Nephron progenitor cell (in vitro differentiated cells): ENCODE measurements around the gene COL9A3.

ENCODE experiments used
- DNase-seq: peaks from one replicate; pipeline ENCODE4 v3.0.0; 2021
- H3K27ac Mint-ChIP-seq: 2 replicates; pipeline ENCODE4 v1.8.0; 2021; ENCODE audit warnings: mild to moderate bottlenecking, moderate library complexity, mixed read lengths
- H3K27me3 Mint-ChIP-seq: 2 replicates; pipeline ENCODE4 v1.8.0; 2021; ENCODE audit warnings: mild to moderate bottlenecking, low read depth, mixed read lengths; ENCODE audit not compliant: poor library complexity
- H3K36me3 Mint-ChIP-seq: 2 replicates; pipeline ENCODE4 v1.8.0; 2021; ENCODE audit warnings: low read depth, mixed read lengths
- H3K4me1 Mint-ChIP-seq: 2 replicates; pipeline ENCODE4 v1.8.0; 2021; ENCODE audit warnings: mixed read lengths
- H3K4me3 Mint-ChIP-seq: 2 replicates; pipeline ENCODE4 v1.8.0; 2021; ENCODE audit warnings: mild to moderate bottlenecking, moderate library complexity, mixed read lengths
- H3K9me3 Mint-ChIP-seq: 2 replicates; pipeline ENCODE4 v1.8.0; 2021; ENCODE audit warnings: mild to moderate bottlenecking, moderate library complexity, mixed read lengths
- TF ChIP-seq, protein P1 (sequence below): fragments of 200-600 bp; sonication (generic); IDR thresholded peaks from 2 replicates; pipeline ENCODE4 v1.5.0; 2021; ENCODE audit warnings: antibody characterized with exemption

COL9A3 gene

DNA sequence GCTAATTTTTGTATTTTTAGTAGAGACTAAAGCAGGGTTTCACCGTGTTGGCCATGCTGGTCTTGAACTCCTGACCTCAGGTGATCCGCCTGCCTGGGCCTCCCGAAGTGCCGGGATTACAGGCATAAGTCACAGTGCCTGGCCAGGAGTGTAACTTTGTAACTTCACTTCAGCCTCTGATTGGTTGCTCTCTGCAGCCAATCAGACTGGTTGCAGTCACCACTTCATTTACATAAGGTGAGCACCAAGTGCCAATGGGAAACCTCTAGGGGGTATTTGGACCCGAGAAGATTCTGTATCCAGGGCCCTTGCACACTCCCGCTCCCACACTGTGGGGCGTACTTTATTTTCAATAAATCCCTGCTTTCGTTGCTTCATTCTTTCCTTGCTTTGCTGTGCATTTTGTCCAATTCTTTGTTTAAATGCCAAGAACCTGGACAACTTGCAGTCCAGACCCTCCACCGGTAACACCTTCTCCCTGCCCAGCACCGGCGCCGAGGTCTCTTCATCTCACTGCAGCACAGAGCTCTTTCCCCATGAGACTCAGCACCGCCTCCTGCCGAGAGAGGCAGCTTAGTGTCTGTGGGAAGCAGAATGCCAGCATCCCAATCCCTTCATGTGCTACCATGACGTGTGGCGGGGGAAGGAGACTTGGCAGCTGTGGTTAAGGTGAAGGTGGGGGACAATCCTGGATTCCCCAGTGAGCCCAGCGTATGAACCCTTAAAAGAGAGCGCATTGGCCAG lies 34.5 kb upstream of the COL9A3 start:
- peaks cover 39% of the 10 kb centered on the region for H3K4me1 Mint-ChIP-seq
- peaks cover 6% of the 10 kb centered on the region for H3K27me3 Mint-ChIP-seq
- H3K27ac Mint-ChIP-seq: peak overlapping the region; percentile 33

DNA sequence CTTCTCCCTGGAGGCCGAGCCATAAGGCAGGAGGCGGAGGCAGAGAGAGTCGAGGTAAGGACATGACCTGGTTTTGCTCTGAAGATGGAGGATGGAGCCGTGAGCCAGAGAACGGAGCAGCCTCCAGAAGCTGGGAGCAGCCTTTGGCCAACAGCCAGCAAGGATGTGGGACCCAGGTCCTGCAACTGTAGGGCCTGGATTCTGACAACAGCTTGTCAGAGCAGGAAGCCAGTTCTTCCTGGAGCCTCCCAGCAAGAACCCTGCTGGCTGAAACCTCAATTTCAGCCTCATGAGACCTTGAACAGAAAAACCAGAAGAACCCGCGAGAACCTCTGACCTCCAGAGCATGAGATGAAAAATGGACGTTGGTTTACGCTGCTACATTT lies 34.0 kb upstream of the COL9A3 start:
- no peaks in the 10 kb centered on the region for H3K9me3 Mint-ChIP-seq
- peaks cover 44% of the 10 kb centered on the region for H3K4me1 Mint-ChIP-seq
- no peak for DNase-seq
- peaks cover 6% of the 10 kb centered on the region for H3K27me3 Mint-ChIP-seq
- TF ChIP-seq, protein P1, sequence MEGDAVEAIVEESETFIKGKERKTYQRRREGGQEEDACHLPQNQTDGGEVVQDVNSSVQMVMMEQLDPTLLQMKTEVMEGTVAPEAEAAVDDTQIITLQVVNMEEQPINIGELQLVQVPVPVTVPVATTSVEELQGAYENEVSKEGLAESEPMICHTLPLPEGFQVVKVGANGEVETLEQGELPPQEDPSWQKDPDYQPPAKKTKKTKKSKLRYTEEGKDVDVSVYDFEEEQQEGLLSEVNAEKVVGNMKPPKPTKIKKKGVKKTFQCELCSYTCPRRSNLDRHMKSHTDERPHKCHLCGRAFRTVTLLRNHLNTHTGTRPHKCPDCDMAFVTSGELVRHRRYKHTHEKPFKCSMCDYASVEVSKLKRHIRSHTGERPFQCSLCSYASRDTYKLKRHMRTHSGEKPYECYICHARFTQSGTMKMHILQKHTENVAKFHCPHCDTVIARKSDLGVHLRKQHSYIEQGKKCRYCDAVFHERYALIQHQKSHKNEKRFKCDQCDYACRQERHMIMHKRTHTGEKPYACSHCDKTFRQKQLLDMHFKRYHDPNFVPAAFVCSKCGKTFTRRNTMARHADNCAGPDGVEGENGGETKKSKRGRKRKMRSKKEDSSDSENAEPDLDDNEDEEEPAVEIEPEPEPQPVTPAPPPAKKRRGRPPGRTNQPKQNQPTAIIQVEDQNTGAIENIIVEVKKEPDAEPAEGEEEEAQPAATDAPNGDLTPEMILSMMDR: no peak
- H3K4me3 Mint-ChIP-seq: no peak overlapping the region
- H3K27ac Mint-ChIP-seq: peak overlapping the region; percentile 33
- H3K36me3 Mint-ChIP-seq: no peaks in the 10 kb centered on the region

More for the DNA sequence above, 34.5 kb upstream of the COL9A3 start:
- H3K4me3 Mint-ChIP-seq: peak overlapping the region; percentile 37
- no peaks in the 10 kb centered on the region for H3K36me3 Mint-ChIP-seq
- H3K9me3 Mint-ChIP-seq: no peaks in the 10 kb centered on the region
- TF ChIP-seq, protein P1: no peak
- no peak for DNase-seq

GRCh38 chr20:62784497-62784896 lies 32.4 kb upstream of the COL9A3 start:
- Mint-ChIP-seq H3K9me3 (no peaks in the 10 kb centered on the region), H3K27ac (no peak overlapping the region), H3K27me3 (peaks cover 9% of the 10 kb centered on the region), H3K4me1 (peaks cover 55% of the 10 kb centered on the region), H3K4me3 (no peak overlapping the region), H3K36me3 (no peaks in the 10 kb centered on the region)
- TF ChIP-seq, protein P1: no peak
- no peak for DNase-seq

GRCh38 chr20:62785393-62785792 lies 31.5 kb upstream of the COL9A3 start:
- Mint-ChIP-seq H3K36me3 (no peaks in the 10 kb centered on the region), H3K9me3 (no peaks in the 10 kb centered on the region), H3K4me3 (no peak overlapping the region), H3K27me3 (peaks cover 12% of the 10 kb centered on the region), H3K27ac (no peak overlapping the region), H3K4me1 (peaks cover 52% of the 10 kb centered on the region)
- TF ChIP-seq, protein P1: no peak
- DNase-seq: no peak

- Mint-ChIP-seq H3K36me3 (no peaks in the 10 kb centered on the region), H3K9me3 (no peaks in the 10 kb centered on the region), H3K4me1 (peaks cover 49% of the 10 kb centered on the region), H3K27me3 (peaks cover 17% of the 10 kb centered on the region), H3K27ac (peak overlapping the region; percentile 97), H3K4me3 (no peak overlapping the region)
- TF ChIP-seq, protein P1: no peak
- no peak for DNase-seq
Observed at GRCh38 chr20:62786157-62786556, 30.7 kb upstream of the COL9A3 start.

DNA sequence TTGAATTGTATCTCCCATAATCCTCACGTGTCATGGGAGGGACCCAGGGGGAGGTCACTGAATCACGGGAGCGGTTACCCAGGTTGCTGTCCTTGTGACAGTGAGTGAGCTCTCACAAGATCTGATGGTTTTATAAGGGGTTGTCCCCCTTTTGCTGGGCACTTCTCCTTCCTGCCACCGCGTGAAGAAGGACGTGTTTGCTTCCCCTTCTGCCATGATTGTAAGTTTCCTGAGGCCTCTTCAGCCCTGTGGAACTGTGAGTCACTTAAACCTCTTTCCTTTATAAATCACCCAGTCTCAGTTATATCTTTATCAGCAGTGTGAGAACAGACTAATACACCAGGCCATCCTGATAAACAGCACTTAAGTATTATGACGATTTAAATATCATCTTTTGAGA lies 29.5 kb upstream of the COL9A3 start:
- TF ChIP-seq, protein P1: no peak
- Mint-ChIP-seq H3K36me3 (no peaks in the 10 kb centered on the region), H3K27me3 (peaks cover 22% of the 10 kb centered on the region), H3K27ac (no peak overlapping the region), H3K4me3 (no peak overlapping the region), H3K4me1 (peaks cover 53% of the 10 kb centered on the region), H3K9me3 (no peaks in the 10 kb centered on the region)
- DNase-seq: no peak
